ENCODE data around the gene LRRC45.

LRRC45 gene

GRCh38 chr17:82063424-82064415, 40.6 kb downstream of the LRRC45 start:
- Histone ChIP-seq H3K36me3 (ENCODE audit: insufficient read depth, low read length) (peaks cover 61% of the 10 kb centered on the region), H3K27ac (ENCODE audit: low read length) (no peak overlapping the region; the same call in 1 of the 2 replicates), H3K4me1 (ENCODE audit: insufficient read depth, low read length) (peaks cover 43% of the 10 kb centered on the region), H3K4me3 (ENCODE audit: low read depth in 1 of 2, low read length in 2 of 2) (peak overlapping the region in 1 of 2 experiments; percentile 75; a peak in 3 of 4 replicates), H3K27me3 (ENCODE audit: insufficient read depth, low read length, poor library complexity) (no peaks in the 10 kb centered on the region), H3K9ac (ENCODE audit: low read depth, low read length) (peak overlapping the region; percentile 87), H3K4me2 (ENCODE audit: insufficient read depth, low read length) (peak overlapping the region; percentile 100), H3K9me3 (ENCODE audit: insufficient read depth, low read length, severe bottlenecking) (no peaks in the 10 kb centered on the region), H2AFZ (ENCODE audit: low read depth, low read length) (no peak overlapping the region), H4K20me1 (ENCODE audit: insufficient read depth, low read length) (peaks cover 47% of the 10 kb centered on the region), H3K79me2 (ENCODE audit: insufficient read depth, low read length) (peaks cover 33% of the 10 kb centered on the region)
- TF ChIP-seq CTCF (IDR thresholded peaks at IDR 0.05; ENCODE audit: borderline replicate concordance, extremely low read depth, low read length, poor library complexity, severe bottlenecking) (no peak), EZH2 (IDR thresholded peaks at IDR 0.05; ENCODE audit: borderline replicate concordance, low read depth, low read length, severe bottlenecking) (no peak)
- ATAC-seq (ENCODE audit: insufficient read depth, low read depth) (no peak), DNase-seq (no peak)

DNA sequence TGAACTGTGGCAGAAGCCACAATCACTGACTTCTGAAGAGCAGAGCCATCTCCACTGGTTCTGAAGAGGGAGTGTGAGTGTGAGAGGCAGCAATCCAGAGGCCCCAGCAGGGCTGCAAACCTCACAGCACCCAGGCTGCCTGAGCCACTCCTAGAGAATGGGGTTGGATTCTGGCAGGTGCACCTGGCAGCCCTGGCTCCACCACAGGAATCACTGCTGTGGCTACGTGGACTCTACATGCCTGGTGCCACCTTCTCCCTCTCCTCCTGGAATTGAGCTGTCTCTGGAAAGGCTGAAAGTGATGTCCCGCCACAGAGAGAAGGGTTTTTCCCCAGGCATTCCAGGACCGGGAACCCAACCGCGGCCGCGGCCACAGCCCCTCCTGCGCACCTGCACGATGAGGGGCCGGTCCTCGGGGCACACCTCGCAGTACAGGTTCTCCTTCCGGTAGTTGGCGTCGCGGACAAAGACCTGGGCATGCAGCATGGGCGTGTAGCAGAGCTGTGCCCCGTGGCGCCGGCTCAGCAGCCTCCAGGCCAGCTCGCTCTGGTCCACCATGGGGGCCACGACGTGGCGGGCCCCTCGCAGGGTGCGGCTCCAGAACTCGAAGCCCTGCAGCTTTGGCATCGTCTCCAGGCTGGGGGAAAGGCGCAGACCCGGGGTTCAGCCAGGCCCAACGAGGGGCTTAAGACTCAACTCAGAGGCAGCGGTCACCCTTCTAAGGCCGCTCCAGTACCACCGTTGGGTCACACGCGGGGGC, 41.5 kb downstream of the LRRC45 start:
- TF ChIP-seq CTCF (IDR thresholded peaks at IDR 0.05; ENCODE audit: borderline replicate concordance, extremely low read depth, low read length, poor library complexity, severe bottlenecking) = no peak
- TF ChIP-seq EZH2 (IDR thresholded peaks at IDR 0.05; ENCODE audit: borderline replicate concordance, low read depth, low read length, severe bottlenecking) = no peak
- peak overlapping the region; percentile 81; the same call in 1 of the 2 replicates for H2AFZ ChIP-seq (ENCODE audit: low read depth, low read length)
- DNase-seq (no peak), ATAC-seq (ENCODE audit: insufficient read depth, low read depth) (no peak)
- peak overlapping the region; percentile 77 for H3K27ac ChIP-seq (ENCODE audit: low read length)
- H3K9ac ChIP-seq (ENCODE audit: low read depth, low read length) = peak overlapping the region; percentile 87
- no peaks in the 10 kb centered on the region for H3K27me3 ChIP-seq (ENCODE audit: insufficient read depth, low read length, poor library complexity)
- peaks cover 43% of the 10 kb centered on the region for H3K4me1 ChIP-seq (ENCODE audit: insufficient read depth, low read length)
- H3K36me3 ChIP-seq (ENCODE audit: insufficient read depth, low read length) = peaks cover 52% of the 10 kb centered on the region
- peak overlapping the region; percentile 75 to 97 for H3K4me3 ChIP-seq (ENCODE audit: low read depth in 1 of 2, low read length in 2 of 2)
- no peaks in the 10 kb centered on the region for H3K9me3 ChIP-seq (ENCODE audit: insufficient read depth, low read length, severe bottlenecking)
- H4K20me1 ChIP-seq (ENCODE audit: insufficient read depth, low read length) = peaks cover 39% of the 10 kb centered on the region
- H3K79me2 ChIP-seq (ENCODE audit: insufficient read depth, low read length) = peaks cover 33% of the 10 kb centered on the region
- H3K4me2 ChIP-seq (ENCODE audit: insufficient read depth, low read length) = peak overlapping the region; percentile 100

GRCh38 chr17:82065193-82065637, 42.1 kb downstream of the LRRC45 start:
- Histone ChIP-seq H2AFZ (ENCODE audit: low read depth, low read length) (peak overlapping the region; percentile 81), H4K20me1 (ENCODE audit: insufficient read depth, low read length) (peaks cover 34% of the 10 kb centered on the region), H3K4me1 (ENCODE audit: insufficient read depth, low read length) (peaks cover 43% of the 10 kb centered on the region), H3K27me3 (ENCODE audit: insufficient read depth, low read length, poor library complexity) (no peaks in the 10 kb centered on the region), H3K36me3 (ENCODE audit: insufficient read depth, low read length) (peaks cover 46% of the 10 kb centered on the region), H3K4me2 (ENCODE audit: insufficient read depth, low read length) (peak overlapping the region; percentile 100), H3K79me2 (ENCODE audit: insufficient read depth, low read length) (peaks cover 33% of the 10 kb centered on the region), H3K27ac (ENCODE audit: low read length) (peak overlapping the region; percentile 77), H3K9me3 (ENCODE audit: insufficient read depth, low read length, severe bottlenecking) (no peaks in the 10 kb centered on the region), H3K9ac (ENCODE audit: low read depth, low read length) (peak overlapping the region; percentile 87), H3K4me3 (ENCODE audit: low read depth in 1 of 2, low read length in 2 of 2) (peak overlapping the region; percentile 75 to 97)
- ATAC-seq (ENCODE audit: insufficient read depth, low read depth) (peak; percentile 27; the same call in 2 of the 3 replicates), DNase-seq (peak; percentile 35)
- TF ChIP-seq CTCF (IDR thresholded peaks at IDR 0.05; ENCODE audit: borderline replicate concordance, extremely low read depth, low read length, poor library complexity, severe bottlenecking) = no peak
- no peak for TF ChIP-seq EZH2 (IDR thresholded peaks at IDR 0.05; ENCODE audit: borderline replicate concordance, low read depth, low read length, severe bottlenecking)

Measured in DND-41 (cell line).